PC-3 (cell line): ENCODE measurements around the gene MAK. TPM values are rescaled to one million over a fixed set of nuclear protein-coding genes. Genes with fewer than 3 reads are reported as not detected.
A peak's percentile ranks its signal among the peaks of the same experiment; 100 is the strongest.

ENCODE experiments used
- ATAC-seq: fragments of 200-7000 bp; cut with Tn5 transposase; 2 replicates; pipeline ENCODE4 v1.9.1; 2020; ENCODE audit warnings: mild to moderate bottlenecking, moderate library complexity
- BruUV-seq: library from RNA; stranded (reverse); fragments of 400-500 nt; replicated peaks from 2 replicates; lab custom pipeline; 2021; lab: Mats Ljungman, UMichigan
- CTCF ChIA-PET: fragments of 300-600 bp; sonication (Branson Sonifier 250); formaldehyde crosslinking; loops from one replicate; lab custom pipeline; 2022; ENCODE audit warnings: antibody characterized with exemption; lab: Charles Lee
- POLR2A ChIA-PET: fragments of 300-600 bp; sonication (Branson Sonifier 250); formaldehyde crosslinking; loops from one replicate; lab custom pipeline; 2022; ENCODE audit warnings: antibody characterized with exemption; ENCODE audit not compliant: unreplicated experiment; lab: Charles Lee
- DNase-seq: peaks from one replicate; pipeline ENCODE4 v3.0.0-alpha.2; 2015
- H2AFZ ChIP-seq: fragments of 300-600 bp; sonication (generic); 2 replicates; pipeline ENCODE4 v1.6.0; 2016; ENCODE audit warnings: antibody characterized with exemption, low read length
- H3F3A ChIP-seq: fragments of 300-600 bp; sonication (generic); one replicate; pipeline ENCODE4 v1.6.0; 2017; ENCODE audit warnings: antibody characterized with exemption, low read length, control low read depth, mild to moderate bottlenecking; ENCODE audit not compliant: unreplicated experiment
- H3K27ac ChIP-seq: fragments of 300-600 bp; sonication (generic); 2 replicates; pipeline ENCODE4 v1.5.1; 2016; ENCODE audit warnings: mild to moderate bottlenecking, low read length
- H3K27me3 ChIP-seq: fragments of 300-600 bp; sonication (generic); 2 replicates; pipeline ENCODE4 v1.6.1; 2016; ENCODE audit warnings: low read length, mixed read lengths
- H3K36me3 ChIP-seq: fragments of 300-600 bp; sonication (generic); 2 replicates; pipeline ENCODE4 v1.6.1; 2016; ENCODE audit warnings: low read depth, mixed run types, low read length, mixed read lengths
- H3K4me1 ChIP-seq: fragments of 300-600 bp; sonication (generic); 2 replicates; pipeline ENCODE4 v1.5.1; 2016; ENCODE audit warnings: low read length; ENCODE audit not compliant: insufficient read depth
- H3K4me2 ChIP-seq: fragments of 300-600 bp; sonication (generic); 2 replicates; pipeline ENCODE4 v1.6.0; 2016; ENCODE audit warnings: low read length
- H3K4me3 ChIP-seq: fragments of 300-600 bp; sonication (generic); 2 replicates; pipeline ENCODE4 v1.5.1; 2016; ENCODE audit warnings: mild to moderate bottlenecking, low read length, mixed read lengths
- H3K79me2 ChIP-seq: fragments of 300-600 bp; sonication (generic); 2 replicates; pipeline ENCODE4 v1.6.1; 2017; ENCODE audit warnings: low read length, mixed read lengths
- H3K9ac ChIP-seq: fragments of 300-600 bp; sonication (generic); 2 replicates; pipeline ENCODE4 v1.6.0; 2016; ENCODE audit warnings: mild to moderate bottlenecking, low read length
- H3K9me2 ChIP-seq: fragments of 300-600 bp; sonication (generic); replicated peaks from 2 replicates; pipeline ENCODE4 v1.6.1; 2016; ENCODE audit warnings: mixed run types, low read length, mixed read lengths
- H3K9me3 ChIP-seq: fragments of 300-600 bp; sonication (generic); 2 replicates; pipeline ENCODE4 v1.6.1; 2016; ENCODE audit warnings: low read length, mixed read lengths
- H4K20me1 ChIP-seq: fragments of 300-600 bp; sonication (generic); 2 replicates; pipeline ENCODE4 v1.6.1; 2016; ENCODE audit warnings: low read length, mixed read lengths
- CTCF ChIP-seq: fragments of 300-600 bp; sonication (generic); conservative IDR thresholded peaks from 2 replicates; pipeline ENCODE4 v1.5.1; 2017; ENCODE audit warnings: antibody characterized with exemption, low read depth, mild to moderate bottlenecking, low read length
- EZH2 ChIP-seq: fragments of 300-600 bp; sonication (generic); IDR thresholded peaks from one replicate; pipeline ENCODE4 v1.6.1; 2017; ENCODE audit warnings: antibody characterized with exemption, mild to moderate bottlenecking, low read length; ENCODE audit not compliant: unreplicated experiment
- EZH2phosphoT487 ChIP-seq: fragments of 300-600 bp; sonication (generic); IDR thresholded peaks from 2 replicates; pipeline ENCODE4 v1.6.1; 2018; ENCODE audit warnings: mild to moderate bottlenecking, antibody characterized with exemption, low read length, borderline replicate concordance
- intact Hi-C: fragments of 100-400 bp; cut with micrococcal nuclease; formaldehyde crosslinking; loops from 2 replicates; pipeline ENCODE4 v1.9.0; 2023
- total RNA-seq: library from RNA; depleted of rRNA; stranded (reverse); fragments of >200 nt; gene quantifications from 2 replicates; pipeline ENCODE4 v1.2.3, GENCODE V29; 2014

Gene MAK
- total RNA-seq, 1 experiment from 2014 or later, result 0.11 TPM

GRCh38 chr6:10800810-10801209, 37.5 kb downstream of the MAK start:
- Histone ChIP-seq H4K20me1 (no peaks in the 10 kb centered on the region), H3K9me2 (no peaks in the 10 kb centered on the region), H3K9ac (no peak overlapping the region), H3K27ac (no peak overlapping the region), H3K79me2 (no peaks in the 10 kb centered on the region), H3K9me3 (no peaks in the 10 kb centered on the region), H3F3A (no peaks in the 10 kb centered on the region), H3K4me3 (no peak overlapping the region), H3K4me2 (peak overlapping the region; percentile 45), H3K36me3 (no peaks in the 10 kb centered on the region), H2AFZ (no peak overlapping the region), H3K4me1 (peaks cover 9% of the 10 kb centered on the region), H3K27me3 (no peaks in the 10 kb centered on the region)
- ChIA-PET POLR2A (interaction anchor here (0.5 to 0.6 kb wide), 3 partner anchors 14 to 271 kb away, joined by 3 to 13 read pairs (median 3); no protein-coding TSS in a partner anchor), CTCF (interaction anchor here (0.5 to 1.1 kb wide), 6 partner anchors 41 to 1449 kb away, joined by 3 to 9 read pairs (median 4); partner anchors contain the start of gene TMEM14C)
- DNase-seq, result peak; percentile 74
- ATAC-seq, result peak; percentile 95
- BruUV-seq, result no TSS peak
- TF ChIP-seq EZH2phosphoT487 (no peak), EZH2 (no peak), CTCF (no peak)
- intact Hi-C loops, result loop anchor here (1.0 to 5.0 kb wide), 6 partner anchors 42 to 323 kb away; partner anchors contain the start of gene TMEM14C

- Histone ChIP-seq H3K4me3 (no peak overlapping the region), H3K27ac (no peak overlapping the region), H3K9me3 (no peaks in the 10 kb centered on the region), H3K79me2 (no peaks in the 10 kb centered on the region), H3K4me2 (no peak overlapping the region), H2AFZ (no peak overlapping the region), H4K20me1 (no peaks in the 10 kb centered on the region), H3K4me1 (no peaks in the 10 kb centered on the region), H3K27me3 (no peaks in the 10 kb centered on the region), H3K36me3 (no peaks in the 10 kb centered on the region), H3K9me2 (no peaks in the 10 kb centered on the region), H3F3A (no peaks in the 10 kb centered on the region), H3K9ac (no peak overlapping the region)
- DNase-seq (no peak), ATAC-seq (no peak)
- TF ChIP-seq EZH2phosphoT487 (no peak), CTCF (no peak), EZH2 (no peak)
- BruUV-seq, result no TSS peak
- ChIA-PET CTCF (no interaction called here), POLR2A (no interaction called here)
- intact Hi-C loops, result no loop called here
These were observed 44.1 kb downstream of the MAK start for GRCh38 chr6:10794239-10794638.

GRCh38 chr6:10793695-10794094, 44.6 kb downstream of the MAK start:
- Histone ChIP-seq H3K9me3 (no peaks in the 10 kb centered on the region), H3K36me3 (no peaks in the 10 kb centered on the region), H3K4me2 (no peak overlapping the region), H4K20me1 (no peaks in the 10 kb centered on the region), H3K27ac (no peak overlapping the region), H2AFZ (no peak overlapping the region), H3K27me3 (no peaks in the 10 kb centered on the region), H3K4me1 (no peaks in the 10 kb centered on the region), H3F3A (no peaks in the 10 kb centered on the region), H3K9me2 (no peaks in the 10 kb centered on the region), H3K4me3 (no peak overlapping the region), H3K9ac (no peak overlapping the region), H3K79me2 (no peaks in the 10 kb centered on the region)
- no peak; the same call in 1 of the 2 replicates for ATAC-seq
- ChIA-PET CTCF (interaction anchor here (0.7 kb wide), 1 partner anchor 280 kb away, joined by 3 read pairs; no protein-coding TSS in a partner anchor), POLR2A (no interaction called here)
- intact Hi-C loops, result no loop called here
- BruUV-seq, result no TSS peak
- TF ChIP-seq CTCF (no peak), EZH2 (no peak), EZH2phosphoT487 (no peak)
- DNase-seq, result peak; percentile 7
